SU-DHL-6 (cell line): ENCODE measurements around the gene ARHGEF4.

Experiments
- H2AFZ ChIP-seq: fragments of 200-600 bp; sonication (generic); 2 replicates; pipeline ENCODE4 v1.6.1; 2014; ENCODE audit warnings: low read depth, mild to moderate bottlenecking, moderate library complexity, mixed read lengths, antibody characterized with exemption, low read length; ENCODE audit not compliant: severe bottlenecking
- H3F3A ChIP-seq: fragments of 200-600 bp; shearing (Covaris generic); 2 replicates; pipeline ENCODE4 v1.6.0; 2016; ENCODE audit warnings: antibody characterized with exemption, mild to moderate bottlenecking; ENCODE audit not compliant: insufficient read depth
- H3K27ac ChIP-seq: fragments of 200-600 bp; sonication (generic); 2 replicates; pipeline ENCODE4 v1.5.1; 2016; ENCODE audit warnings: low read depth, mild to moderate bottlenecking, low read length, moderate library complexity, mixed read lengths
- H3K27me3 ChIP-seq: fragments of 200-600 bp; sonication (generic), shearing (Covaris generic); 2 replicates; pipeline ENCODE4 v1.6.0; 2014; ENCODE audit warnings: mild to moderate bottlenecking, low read length
- H3K36me3 ChIP-seq: fragments of 200-600 bp; sonication (generic); 2 replicates; pipeline ENCODE4 v1.6.1; 2014; ENCODE audit warnings: mild to moderate bottlenecking, low read length, mixed read lengths
- H3K4me2 ChIP-seq: fragments of 300-600, 200-600 bp; shearing (Covaris generic), sonication (generic); 2 replicates; pipeline ENCODE4 v1.6.0; 2014; ENCODE audit warnings: low read length, low read depth, mild to moderate bottlenecking; ENCODE audit not compliant: poor library complexity, severe bottlenecking
- H3K4me3 ChIP-seq: fragments of 200-600 bp; sonication (generic); 2 replicates; pipeline ENCODE4 v1.5.1; 2014; ENCODE audit warnings: antibody characterized with exemption, low read length, mild to moderate bottlenecking, mixed read lengths; ENCODE audit not compliant: insufficient read depth, poor library complexity, severe bottlenecking
- H3K79me2 ChIP-seq: fragments of 200-600 bp; sonication (generic); 2 replicates; pipeline ENCODE4 v1.6.1; 2014; ENCODE audit warnings: mild to moderate bottlenecking, low read length, moderate library complexity; ENCODE audit not compliant: insufficient read depth
- H3K9ac ChIP-seq: fragments of 200-600 bp; sonication (generic); 2 replicates; pipeline ENCODE4 v1.7.0; 2014; ENCODE audit warnings: mild to moderate bottlenecking, low read length
- H3K9me2 ChIP-seq: fragments of 200-600 bp; sonication (generic); replicated peaks from 2 replicates; pipeline ENCODE4 v1.6.1; 2014; ENCODE audit warnings: low read length; ENCODE audit not compliant: insufficient read depth
- H3K9me3 ChIP-seq: fragments of 200-600 bp; sonication (generic); 2 replicates; pipeline ENCODE4 v1.6.1; 2014; ENCODE audit warnings: low read length, mixed read lengths; ENCODE audit not compliant: insufficient read depth
- H4K20me1 ChIP-seq: fragments of 200-600 bp; sonication (generic); 2 replicates; pipeline ENCODE4 v1.6.1; 2014; ENCODE audit warnings: low read depth, mild to moderate bottlenecking, antibody characterized with exemption, low read length, moderate library complexity, mixed read lengths
- EZH2phosphoT487 ChIP-seq: fragments of 200-600 bp; sonication (generic), shearing (Covaris generic); conservative IDR thresholded peaks from 2 replicates; pipeline ENCODE4 v1.6.1; 2018; ENCODE audit warnings: mild to moderate bottlenecking, antibody characterized with exemption, low read length, moderate library complexity, mixed read lengths
- TF ChIP-seq, protein P1 (sequence below): fragments of 200-600 bp; sonication (generic); IDR thresholded peaks from one replicate; pipeline ENCODE4 v1.5.1; 2017; ENCODE audit warnings: antibody characterized with exemption, mild to moderate bottlenecking, low read length, moderate library complexity; ENCODE audit not compliant: insufficient read depth, poor library complexity, severe bottlenecking

ARHGEF4 gene

DNA sequence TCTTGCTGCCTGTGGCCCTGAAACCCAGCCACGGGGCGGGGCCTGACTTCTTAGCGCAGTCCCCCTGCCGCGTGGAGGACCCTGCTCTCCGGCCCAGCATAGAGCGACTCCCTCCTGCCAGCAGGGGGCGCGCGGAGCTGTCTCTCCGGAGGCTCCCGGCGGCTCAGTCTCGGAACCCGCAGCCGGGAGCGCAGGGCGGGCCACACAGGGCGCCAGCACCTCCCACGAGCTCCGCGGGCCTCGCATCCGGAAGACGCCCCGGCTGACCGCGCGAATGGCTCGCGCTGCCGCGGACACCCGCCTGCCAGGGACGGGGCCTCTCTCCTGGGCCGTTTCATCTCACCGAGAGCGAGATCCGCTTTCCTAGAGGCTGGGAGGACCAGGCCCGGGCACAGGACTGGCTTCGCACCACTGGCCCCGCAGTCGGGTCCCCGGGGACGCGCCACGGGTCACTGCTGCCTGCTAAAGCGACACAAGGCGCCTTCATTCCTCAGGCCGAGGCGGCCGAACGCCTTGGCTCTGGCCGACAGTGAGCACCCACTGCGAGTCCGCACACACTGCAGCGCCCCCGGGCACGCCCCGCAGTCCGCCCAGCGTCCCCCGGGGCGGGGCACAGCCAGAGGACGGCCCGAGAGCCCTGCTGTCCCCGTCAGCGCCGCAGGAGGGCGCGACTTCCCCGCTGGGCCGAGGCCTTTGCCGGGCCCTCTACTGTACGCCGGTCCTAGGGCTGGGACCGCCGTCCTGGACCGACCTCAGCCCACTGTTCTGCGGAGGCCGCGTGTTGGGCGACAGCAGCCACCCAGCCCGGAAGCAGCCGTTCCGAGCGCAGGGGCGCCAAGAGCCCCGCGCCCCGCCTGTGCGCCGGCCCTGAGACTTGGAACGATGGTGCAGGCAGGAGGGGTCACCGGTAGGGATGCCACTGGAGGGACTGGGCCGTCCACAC is 39.0 kb upstream of the ARHGEF4 start:
- Histone ChIP-seq H2AFZ (peak overlapping the region; percentile 98), H3K9ac (peak overlapping the region; percentile 86), H3K36me3 (no peaks in the 10 kb centered on the region), H3F3A (no peaks in the 10 kb centered on the region), H3K27me3 (no peaks in the 10 kb centered on the region), H3K9me2 (no peaks in the 10 kb centered on the region), H4K20me1 (no peaks in the 10 kb centered on the region), H3K79me2 (no peaks in the 10 kb centered on the region), H3K4me2 (peak overlapping the region; percentile 64), H3K9me3 (no peaks in the 10 kb centered on the region), H3K27ac (no peak overlapping the region), H3K4me3 (peak overlapping the region; percentile 72)
- no peak for TF ChIP-seq EZH2phosphoT487
- TF ChIP-seq, protein P1, sequence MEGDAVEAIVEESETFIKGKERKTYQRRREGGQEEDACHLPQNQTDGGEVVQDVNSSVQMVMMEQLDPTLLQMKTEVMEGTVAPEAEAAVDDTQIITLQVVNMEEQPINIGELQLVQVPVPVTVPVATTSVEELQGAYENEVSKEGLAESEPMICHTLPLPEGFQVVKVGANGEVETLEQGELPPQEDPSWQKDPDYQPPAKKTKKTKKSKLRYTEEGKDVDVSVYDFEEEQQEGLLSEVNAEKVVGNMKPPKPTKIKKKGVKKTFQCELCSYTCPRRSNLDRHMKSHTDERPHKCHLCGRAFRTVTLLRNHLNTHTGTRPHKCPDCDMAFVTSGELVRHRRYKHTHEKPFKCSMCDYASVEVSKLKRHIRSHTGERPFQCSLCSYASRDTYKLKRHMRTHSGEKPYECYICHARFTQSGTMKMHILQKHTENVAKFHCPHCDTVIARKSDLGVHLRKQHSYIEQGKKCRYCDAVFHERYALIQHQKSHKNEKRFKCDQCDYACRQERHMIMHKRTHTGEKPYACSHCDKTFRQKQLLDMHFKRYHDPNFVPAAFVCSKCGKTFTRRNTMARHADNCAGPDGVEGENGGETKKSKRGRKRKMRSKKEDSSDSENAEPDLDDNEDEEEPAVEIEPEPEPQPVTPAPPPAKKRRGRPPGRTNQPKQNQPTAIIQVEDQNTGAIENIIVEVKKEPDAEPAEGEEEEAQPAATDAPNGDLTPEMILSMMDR, result peak; percentile 67

- TF ChIP-seq EZH2phosphoT487, result no peak
- TF ChIP-seq, protein P1, result no peak
- H3K9ac ChIP-seq, result no peak overlapping the region; the same call in 1 of the 2 replicates
- H3F3A ChIP-seq, result no peaks in the 10 kb centered on the region
- H3K79me2 ChIP-seq, result no peaks in the 10 kb centered on the region
- H3K27ac ChIP-seq, result no peak overlapping the region
- peak overlapping the region; percentile 64 for H3K4me2 ChIP-seq
- H4K20me1 ChIP-seq, result no peaks in the 10 kb centered on the region
- H3K9me2 ChIP-seq, result no peaks in the 10 kb centered on the region
- H3K36me3 ChIP-seq, result no peaks in the 10 kb centered on the region
- H2AFZ ChIP-seq, result peak overlapping the region; percentile 98
- no peaks in the 10 kb centered on the region for H3K27me3 ChIP-seq
- no peaks in the 10 kb centered on the region for H3K9me3 ChIP-seq
- no peak overlapping the region for H3K4me3 ChIP-seq
Measured at GRCh38 chr2:130798472-130799218, 38.1 kb upstream of the ARHGEF4 start.

DNA sequence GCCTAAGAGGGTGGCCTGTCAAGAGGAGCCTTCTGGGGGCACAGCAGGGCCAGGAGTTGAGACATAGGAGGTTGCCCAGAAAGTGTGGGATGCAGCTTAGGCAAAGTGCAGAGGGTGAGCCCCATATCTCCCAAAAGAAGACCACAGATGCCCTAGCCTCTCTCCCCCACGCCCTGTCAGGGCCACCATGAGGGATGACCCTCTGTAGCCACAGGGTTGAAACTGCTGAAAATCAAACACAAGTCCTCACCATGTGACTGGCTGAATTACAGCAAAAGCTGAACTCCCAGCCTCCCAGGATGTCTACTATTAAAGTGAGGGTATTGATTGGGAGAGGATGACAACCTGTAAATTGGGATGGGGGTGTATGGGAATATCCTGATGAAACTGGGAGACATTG is 37.4 kb upstream of the ARHGEF4 start:
- Histone ChIP-seq H3K9me2 (no peaks in the 10 kb centered on the region), H4K20me1 (no peaks in the 10 kb centered on the region), H3K9me3 (no peaks in the 10 kb centered on the region), H3K4me3 (no peak overlapping the region), H3K27ac (no peak overlapping the region), H3K27me3 (no peaks in the 10 kb centered on the region), H3K9ac (no peak overlapping the region), H2AFZ (no peak overlapping the region), H3K79me2 (no peaks in the 10 kb centered on the region), H3F3A (no peaks in the 10 kb centered on the region), H3K36me3 (no peaks in the 10 kb centered on the region), H3K4me2 (no peak overlapping the region)
- TF ChIP-seq, protein P1, result no peak
- no peak for TF ChIP-seq EZH2phosphoT487
